Loucy (cell line): Measurements from ENCODE around the gene CYTH1.
A peak's percentile ranks its signal among the peaks of the same experiment; 100 is the strongest.

ENCODE experiments used
- CTCF ChIP-seq: fragments of 200-600 bp; sonication (generic); conservative IDR thresholded peaks from 2 replicates; pipeline ENCODE4 v1.5.1; 2014; ENCODE audit warnings: mild to moderate bottlenecking, antibody characterized with exemption, low read length
- EZH2phosphoT487 ChIP-seq: fragments of 200-600 bp; IDR thresholded peaks from 2 replicates; pipeline ENCODE4 v1.6.1; 2018; ENCODE audit warnings: antibody characterized with exemption, mild to moderate bottlenecking, moderate library complexity, borderline replicate concordance

DNA sequence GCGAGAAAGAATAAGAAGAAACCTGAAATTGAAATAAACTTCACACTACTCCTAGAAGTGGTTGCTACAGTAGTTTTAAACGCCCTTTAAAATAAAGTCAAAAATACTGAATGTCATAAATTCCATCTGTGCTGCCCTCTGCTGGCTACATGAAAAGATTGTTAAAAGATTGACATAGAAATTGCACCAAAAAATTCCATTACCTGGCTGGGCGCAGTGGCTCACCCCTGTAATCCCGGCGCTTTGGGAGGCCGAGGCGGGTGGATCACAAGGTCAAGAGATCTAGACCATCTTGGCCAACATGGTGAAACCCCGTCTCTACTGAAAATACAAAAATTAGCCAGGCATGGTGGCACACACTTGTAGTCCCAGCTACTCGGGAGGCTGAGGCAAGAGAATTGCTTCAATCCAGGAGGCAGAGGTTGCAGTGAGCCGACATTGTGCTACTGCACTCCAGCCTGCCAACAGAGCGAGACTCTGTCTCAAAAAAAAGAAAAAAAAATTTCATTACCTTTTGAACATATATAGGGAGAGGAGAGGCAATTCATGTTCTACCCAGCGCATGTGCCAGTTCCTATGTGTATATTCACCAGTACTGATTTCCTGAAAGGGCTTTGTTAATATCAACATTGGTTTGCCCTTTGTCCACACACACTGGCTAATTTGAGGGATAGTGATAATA, 36.5 kb downstream of the CYTH1 start:
- TF ChIP-seq CTCF (peak; percentile 67), EZH2phosphoT487 (no peak)
